ENCODE measurements around the gene MAP4K1.

DNA sequence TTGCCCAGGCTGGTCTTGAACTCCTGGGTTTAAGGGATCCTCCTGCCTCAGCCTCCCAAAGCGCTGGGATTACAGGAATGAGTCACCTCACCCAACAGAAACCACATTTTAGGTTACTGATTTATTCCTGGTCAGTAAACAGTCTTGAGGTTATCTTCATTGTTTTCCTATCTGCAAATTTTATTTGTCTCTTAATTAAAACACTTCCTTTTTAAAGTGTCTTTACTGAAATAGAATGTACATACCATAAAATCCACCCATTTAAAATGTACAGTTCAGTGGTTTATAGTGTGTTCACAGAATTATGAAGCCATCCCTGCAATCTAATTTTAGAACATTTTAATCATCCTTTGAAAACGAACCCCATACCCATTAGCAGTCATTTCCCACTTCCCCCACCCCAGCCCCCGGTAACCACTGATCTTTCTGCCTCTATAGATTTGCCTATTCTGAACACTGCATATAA lies 63.0 kb downstream of the MAP4K1 start:
- TF ChIP-seq CTCF (IDR thresholded peaks at IDR 0.05 in 4 of 5, conservative IDR thresholded peaks at IDR 0.05 in 1 of 5) (no peak), POLR2A (IDR thresholded peaks at IDR 0.05) (no peak)

Measured in gastrocnemius medialis (tissue), 4 donors.